GM19372 (cell line): ENCODE results near the gene VCY.
"Not testable (repeated sequence)": the region's sequence is repeated elsewhere in the genome, so short reads cannot be mapped to it uniquely, and the experiment has no call there.

Source experiments
- ATAC-seq: cut with Tn5 transposase; IDR thresholded peaks from one replicate; pipeline ENCODE4 v1.9.1; 2021; ENCODE audit warnings: mild to moderate bottlenecking, low read depth, moderate library complexity; ENCODE audit not compliant: unreplicated experiment

The VCY gene

GRCh38 chrY:13986373-13986772 is at the start of gene VCY:
Gene VCY, minus strand, starts transcription at chrY:13986473. Its CDS starts 33 bp downstream, at chrY:13986440.
- not testable (repeated sequence) for ATAC-seq

- ATAC-seq = not testable (repeated sequence)
These were observed 44.1 kb upstream of the VCY start for GRCh38 chrY:14030395-14030794.

- not testable (repeated sequence) for ATAC-seq
These were observed 25.6 kb upstream of the VCY start for GRCh38 chrY:14011916-14012315.

- ATAC-seq = not testable (repeated sequence)
These were observed 43.9 kb downstream of the VCY start for GRCh38 chrY:13942406-13942805.
